ENCODE measurements around the gene MCF2.

DNA sequence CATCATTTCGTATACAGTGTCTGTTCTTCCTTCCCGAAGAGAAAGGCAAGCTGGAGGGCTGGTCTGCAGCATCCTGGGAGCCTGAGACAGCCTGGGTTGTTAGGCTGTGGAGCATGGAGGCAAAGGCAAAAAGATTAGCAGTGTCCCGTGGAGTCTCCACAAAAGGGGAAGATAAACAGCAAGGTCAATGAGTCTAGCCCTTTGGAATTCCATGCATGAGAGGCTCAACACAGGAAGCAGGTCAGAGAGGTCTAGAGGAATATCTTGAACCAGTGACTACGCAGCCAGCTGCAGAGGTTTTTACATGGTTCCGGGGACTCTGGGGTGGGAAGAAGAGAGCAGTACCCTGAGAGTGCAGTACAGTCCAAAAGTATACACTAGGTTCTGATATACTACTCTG lies 12.2 kb upstream of the MCF2 start:
- TF ChIP-seq, protein P1, sequence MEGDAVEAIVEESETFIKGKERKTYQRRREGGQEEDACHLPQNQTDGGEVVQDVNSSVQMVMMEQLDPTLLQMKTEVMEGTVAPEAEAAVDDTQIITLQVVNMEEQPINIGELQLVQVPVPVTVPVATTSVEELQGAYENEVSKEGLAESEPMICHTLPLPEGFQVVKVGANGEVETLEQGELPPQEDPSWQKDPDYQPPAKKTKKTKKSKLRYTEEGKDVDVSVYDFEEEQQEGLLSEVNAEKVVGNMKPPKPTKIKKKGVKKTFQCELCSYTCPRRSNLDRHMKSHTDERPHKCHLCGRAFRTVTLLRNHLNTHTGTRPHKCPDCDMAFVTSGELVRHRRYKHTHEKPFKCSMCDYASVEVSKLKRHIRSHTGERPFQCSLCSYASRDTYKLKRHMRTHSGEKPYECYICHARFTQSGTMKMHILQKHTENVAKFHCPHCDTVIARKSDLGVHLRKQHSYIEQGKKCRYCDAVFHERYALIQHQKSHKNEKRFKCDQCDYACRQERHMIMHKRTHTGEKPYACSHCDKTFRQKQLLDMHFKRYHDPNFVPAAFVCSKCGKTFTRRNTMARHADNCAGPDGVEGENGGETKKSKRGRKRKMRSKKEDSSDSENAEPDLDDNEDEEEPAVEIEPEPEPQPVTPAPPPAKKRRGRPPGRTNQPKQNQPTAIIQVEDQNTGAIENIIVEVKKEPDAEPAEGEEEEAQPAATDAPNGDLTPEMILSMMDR (IDR thresholded peaks at IDR 0.05): no peak
- no peak for TF ChIP-seq POLR2A (IDR thresholded peaks at IDR 0.05)

Data from uterus (tissue), 2 donors.